Sigmoid colon (tissue), 4 donors: ENCODE measurements around the gene AP3B1.

Experiments
- EP300 ChIP-seq, 4 donors: sonication (generic); formaldehyde crosslinking; IDR thresholded peaks; one replicate each; pipeline ENCODE4 v1.6.1; 2017; ENCODE audit warnings: antibody characterized with exemption in 4 of 4
- POLR2A ChIP-seq, 2 donors: fragments of 450-650 bp; IDR thresholded peaks; one replicate each; pipeline ENCODE4 v1.6.1; 2016; ENCODE audit warnings: antibody characterized with exemption in 2 of 2, mild to moderate bottlenecking in 2 of 2, moderate library complexity in 2 of 2
- POLR2AphosphoS5 ChIP-seq, 4 donors: sonication (generic); formaldehyde crosslinking; IDR thresholded peaks; one replicate each; pipeline ENCODE4 v1.6.1; 2017; ENCODE audit warnings: antibody characterized with exemption in 4 of 4
- TF ChIP-seq, protein P1 (sequence below), 4 experiments: fragments of 450-650 bp in 3 of 4; fragments of 200-600 bp in 1 of 4; IDR thresholded peaks; one replicate each; pipeline ENCODE4 v1.5.1; 2016 to 2019; ENCODE audit warnings: antibody characterized with exemption in 4 of 4, mild to moderate bottlenecking in 3 of 4, moderate library complexity in 2 of 4

DNA sequence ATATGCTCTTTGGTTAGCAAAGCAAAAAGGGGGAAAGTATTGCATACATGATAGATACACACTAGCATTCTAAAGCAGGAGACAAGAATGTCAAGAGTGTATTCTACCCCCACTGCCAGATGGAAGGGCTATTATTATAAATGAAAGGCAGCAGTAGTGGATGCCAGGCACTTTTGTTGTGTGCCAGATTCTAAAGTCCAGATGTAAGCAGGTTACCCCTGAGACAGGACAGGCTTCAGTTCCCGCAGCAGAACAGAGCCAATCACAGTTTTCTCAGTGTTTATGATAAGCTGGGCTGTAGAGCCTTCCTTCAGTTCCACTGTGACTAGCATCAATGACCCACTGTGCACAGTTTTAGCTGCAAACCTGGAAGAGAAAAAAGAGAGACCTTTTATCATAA lies 291.8 kb downstream of the AP3B1 start:
- TF ChIP-seq POLR2A (IDR thresholded peaks at IDR 0.05) (no peak), POLR2AphosphoS5 (IDR thresholded peaks at IDR 0.05) (no peak), EP300 (IDR thresholded peaks at IDR 0.05) (no peak)
- TF ChIP-seq, protein P1, sequence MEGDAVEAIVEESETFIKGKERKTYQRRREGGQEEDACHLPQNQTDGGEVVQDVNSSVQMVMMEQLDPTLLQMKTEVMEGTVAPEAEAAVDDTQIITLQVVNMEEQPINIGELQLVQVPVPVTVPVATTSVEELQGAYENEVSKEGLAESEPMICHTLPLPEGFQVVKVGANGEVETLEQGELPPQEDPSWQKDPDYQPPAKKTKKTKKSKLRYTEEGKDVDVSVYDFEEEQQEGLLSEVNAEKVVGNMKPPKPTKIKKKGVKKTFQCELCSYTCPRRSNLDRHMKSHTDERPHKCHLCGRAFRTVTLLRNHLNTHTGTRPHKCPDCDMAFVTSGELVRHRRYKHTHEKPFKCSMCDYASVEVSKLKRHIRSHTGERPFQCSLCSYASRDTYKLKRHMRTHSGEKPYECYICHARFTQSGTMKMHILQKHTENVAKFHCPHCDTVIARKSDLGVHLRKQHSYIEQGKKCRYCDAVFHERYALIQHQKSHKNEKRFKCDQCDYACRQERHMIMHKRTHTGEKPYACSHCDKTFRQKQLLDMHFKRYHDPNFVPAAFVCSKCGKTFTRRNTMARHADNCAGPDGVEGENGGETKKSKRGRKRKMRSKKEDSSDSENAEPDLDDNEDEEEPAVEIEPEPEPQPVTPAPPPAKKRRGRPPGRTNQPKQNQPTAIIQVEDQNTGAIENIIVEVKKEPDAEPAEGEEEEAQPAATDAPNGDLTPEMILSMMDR (IDR thresholded peaks at IDR 0.05), result no peak
